GM18873 (cell line): Measurements from ENCODE around the gene RMI2.

Source experiments
- ATAC-seq: cut with Tn5 transposase; IDR thresholded peaks from one replicate; pipeline ENCODE4 v1.9.1; 2021; ENCODE audit warnings: mild to moderate bottlenecking, moderate library complexity, moderate number of reproducible peaks; ENCODE audit not compliant: unreplicated experiment, low FRiP score

RMI2 gene

DNA sequence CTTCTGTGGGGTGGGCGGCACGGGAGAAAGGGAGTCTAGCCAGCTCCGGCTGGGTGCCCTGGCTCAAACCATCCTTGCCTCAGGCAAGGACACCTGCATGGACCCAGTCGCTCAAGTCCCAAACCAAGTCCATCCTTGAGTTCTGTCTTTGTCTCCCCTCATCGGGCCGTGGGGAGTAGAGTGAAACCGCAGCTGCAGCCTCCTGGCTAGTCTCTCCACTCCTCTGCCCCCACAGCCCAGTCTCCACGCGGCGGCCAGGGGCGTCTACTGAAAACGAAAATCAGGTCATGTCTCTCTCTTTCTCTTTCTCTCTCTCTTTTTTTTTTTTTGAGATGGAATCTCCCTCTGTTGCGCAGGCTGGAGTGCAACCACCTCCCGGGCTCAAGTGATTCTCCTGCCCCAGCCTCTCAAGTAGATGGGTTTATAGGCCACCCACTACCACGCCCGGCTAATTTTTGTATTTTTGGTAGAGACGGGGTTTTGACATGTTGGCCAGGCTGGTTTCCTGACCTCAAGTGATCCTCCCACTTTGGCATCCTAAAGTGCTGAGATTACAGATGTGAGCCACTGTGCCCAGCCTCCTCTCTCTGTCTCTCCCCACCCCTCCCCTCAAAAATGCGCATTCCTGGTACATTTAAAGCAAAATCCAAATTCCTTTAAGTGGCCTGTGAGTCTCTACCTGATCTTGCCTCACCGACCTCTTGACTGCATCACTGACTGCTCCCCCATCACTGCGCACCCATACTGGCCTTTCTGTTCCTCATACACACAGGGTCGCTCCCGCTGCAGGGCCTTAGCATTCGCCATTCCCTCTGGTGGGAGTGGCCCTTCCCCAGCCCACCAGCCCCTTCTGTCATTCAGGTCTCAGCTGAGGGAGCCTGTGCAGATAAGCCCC lies 17.7 kb upstream of the RMI2 start:
- no peak for ATAC-seq

DNA sequence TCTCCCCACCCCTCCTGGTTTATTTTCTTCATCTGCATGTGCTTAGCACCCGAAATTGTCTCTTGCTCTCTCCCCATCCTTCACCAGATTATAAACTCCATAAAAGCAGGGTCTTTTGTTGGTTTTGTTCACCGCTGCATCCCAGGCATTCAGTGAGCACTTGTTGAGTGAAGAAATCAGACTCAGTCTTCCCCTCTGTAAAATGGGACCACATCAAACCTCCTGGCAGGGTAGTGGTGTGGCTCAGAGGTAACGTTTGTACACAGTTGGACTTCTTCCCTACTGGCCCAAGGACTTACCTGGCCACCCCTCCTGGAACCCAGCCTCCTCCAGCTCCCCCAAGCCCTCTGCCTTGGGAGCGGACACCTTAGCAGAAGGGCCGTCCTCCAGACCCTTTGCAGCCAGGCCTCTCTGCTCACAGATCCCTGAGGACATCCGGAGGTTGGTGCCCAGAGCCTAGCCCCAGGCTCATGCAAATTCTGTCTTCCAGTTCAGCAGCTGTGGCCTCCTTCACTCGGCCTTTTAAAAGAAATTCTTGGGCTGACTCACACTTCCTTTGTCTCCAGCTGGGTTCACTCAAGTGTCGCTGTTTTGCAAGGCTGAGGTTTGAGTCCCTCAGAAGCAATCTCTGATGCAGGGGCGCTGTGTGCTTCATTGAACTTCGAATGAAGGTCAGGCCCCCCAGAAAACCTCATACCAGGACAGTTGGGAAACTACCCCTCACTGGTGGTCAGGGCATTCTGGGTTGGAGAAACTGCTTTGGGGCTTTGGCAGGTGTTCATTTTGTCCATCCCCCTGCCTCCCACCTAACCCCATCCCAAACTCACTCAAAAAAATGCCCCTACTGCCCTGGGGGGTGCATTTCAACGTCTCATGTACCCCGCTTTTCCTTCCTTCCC lies 16.8 kb upstream of the RMI2 start:
- ATAC-seq, result peak; percentile 64

DNA sequence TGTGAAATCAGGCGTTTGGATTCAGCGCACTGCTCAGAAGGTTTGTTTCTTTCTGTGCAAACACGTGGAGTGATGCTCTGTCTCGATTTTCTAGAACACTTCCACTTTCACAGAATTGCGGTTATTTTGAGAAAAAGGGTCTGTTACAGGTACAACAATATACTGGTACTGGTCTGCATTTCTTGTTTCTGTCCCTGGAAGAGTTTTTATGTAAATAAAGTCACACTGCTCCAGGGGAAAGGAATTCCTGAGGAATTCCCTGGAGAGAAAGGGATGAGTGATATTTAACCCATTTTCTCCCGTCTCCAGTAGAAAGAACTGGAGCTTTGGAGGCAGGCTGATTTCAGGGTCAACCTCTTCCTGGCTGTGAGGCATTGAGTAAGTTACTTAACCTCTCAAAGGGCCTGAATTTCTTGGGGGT lies 16.2 kb upstream of the RMI2 start:
- peak; percentile 11 for ATAC-seq

DNA sequence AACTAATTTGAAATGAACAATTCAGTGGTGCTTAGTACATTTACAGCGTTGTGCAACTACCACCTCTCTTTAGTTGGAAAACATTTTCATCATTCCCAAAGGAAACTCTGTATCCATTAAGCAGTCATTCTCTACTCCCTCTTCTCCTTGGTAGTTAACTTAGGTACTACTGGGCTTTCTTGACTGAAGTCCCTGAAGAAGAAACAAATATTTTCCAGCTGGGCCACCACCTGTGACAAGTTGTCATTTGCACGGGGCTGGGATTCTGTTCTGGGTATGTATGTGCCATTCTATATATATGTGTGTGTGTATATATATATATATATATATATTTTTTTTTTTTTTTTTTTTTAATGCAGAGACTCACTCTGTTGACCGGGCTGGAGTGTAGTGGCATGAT lies 15.4 kb upstream of the RMI2 start:
- no peak for ATAC-seq

DNA sequence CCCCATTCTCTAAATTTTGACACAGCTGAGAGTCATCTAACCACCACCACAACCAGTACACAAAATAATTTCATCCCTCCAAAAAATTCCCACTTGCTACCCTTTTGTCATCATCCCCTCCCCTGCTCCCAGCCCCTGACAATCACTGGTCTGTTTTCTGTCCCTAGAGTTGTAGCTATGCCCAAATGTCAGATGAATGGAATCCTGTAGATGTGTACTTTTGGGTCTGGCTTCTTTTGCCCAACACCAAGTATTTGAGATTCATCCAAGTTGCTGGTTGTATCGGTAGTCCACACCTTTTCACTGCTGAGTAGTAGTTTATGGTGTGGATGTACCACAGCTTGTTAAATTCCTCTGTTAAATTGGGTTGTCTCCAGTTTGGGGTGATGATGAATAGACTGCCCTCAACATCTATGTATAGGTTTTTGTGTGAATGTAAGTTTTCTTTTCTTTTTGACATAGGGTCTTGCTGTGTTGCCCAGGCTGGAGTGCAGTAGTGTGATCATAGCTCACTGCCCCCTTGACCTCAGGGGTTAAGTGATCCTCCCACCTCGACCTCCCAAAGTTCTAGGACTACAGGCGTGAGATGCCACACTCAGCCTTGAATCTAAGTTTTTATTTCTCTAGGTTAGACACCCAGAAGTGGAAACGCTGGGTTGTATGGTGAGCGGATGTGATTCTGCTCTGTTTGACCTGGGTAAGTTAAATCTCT lies 14.6 kb upstream of the RMI2 start:
- ATAC-seq, result no peak

DNA sequence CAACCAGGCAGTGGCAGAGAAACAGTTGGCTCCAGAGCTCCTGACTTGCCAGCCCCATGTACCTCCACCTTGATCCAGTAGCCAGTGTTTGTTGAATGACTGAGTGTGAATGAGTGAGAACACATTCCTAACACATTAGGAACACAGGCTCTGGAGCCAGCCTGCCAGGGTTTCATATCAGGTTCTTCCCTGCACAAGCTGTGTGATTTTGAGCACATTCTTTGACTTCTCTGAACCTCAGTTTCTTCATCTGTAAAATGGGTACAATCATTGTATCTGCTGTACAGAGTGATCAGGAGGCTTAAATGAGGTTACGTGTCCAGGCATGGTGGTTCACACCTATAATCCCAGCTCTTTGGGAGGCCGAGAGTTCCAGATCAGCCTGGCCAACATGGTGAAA lies 13.3 kb upstream of the RMI2 start:
- ATAC-seq, result no peak

DNA sequence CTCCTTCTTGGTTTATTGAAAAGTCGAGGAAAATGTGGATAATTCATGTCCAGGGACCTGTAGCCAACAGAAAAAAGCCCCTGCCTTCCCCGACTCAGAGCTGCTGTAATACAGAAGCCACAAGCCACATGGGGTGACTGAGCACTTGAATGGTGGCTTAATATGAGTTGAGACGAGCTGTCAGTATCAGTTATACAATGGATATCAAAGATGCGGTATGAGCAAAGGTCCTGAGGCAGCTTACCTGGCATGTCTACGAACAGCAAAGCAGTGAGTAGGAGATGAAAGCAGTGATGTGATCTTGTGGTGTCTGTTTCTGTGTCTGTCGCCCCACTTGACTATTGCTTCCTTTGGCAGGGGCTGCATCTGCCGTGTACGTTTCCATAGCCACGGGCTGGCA lies 12.2 kb upstream of the RMI2 start:
- ATAC-seq, result no peak

DNA sequence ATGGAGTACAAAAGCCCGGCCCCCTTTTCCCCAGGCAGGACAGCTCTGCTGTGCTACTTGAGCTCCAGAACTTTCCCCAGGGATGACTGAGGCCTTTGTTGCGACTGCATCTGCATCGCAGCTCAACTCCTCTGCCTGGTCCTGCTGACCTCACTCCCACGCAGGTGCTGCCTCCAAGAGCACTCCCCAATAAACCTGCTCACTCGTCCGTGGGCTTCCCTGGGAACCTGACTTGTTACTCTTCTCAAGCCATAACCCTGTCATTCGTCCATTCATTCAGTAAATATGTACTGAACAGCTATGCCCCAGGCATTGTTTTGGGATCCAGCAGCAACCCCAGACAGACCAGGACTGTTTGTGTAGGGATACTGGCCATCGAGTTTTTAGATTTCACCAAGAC lies 11.6 kb upstream of the RMI2 start:
- no peak for ATAC-seq

DNA sequence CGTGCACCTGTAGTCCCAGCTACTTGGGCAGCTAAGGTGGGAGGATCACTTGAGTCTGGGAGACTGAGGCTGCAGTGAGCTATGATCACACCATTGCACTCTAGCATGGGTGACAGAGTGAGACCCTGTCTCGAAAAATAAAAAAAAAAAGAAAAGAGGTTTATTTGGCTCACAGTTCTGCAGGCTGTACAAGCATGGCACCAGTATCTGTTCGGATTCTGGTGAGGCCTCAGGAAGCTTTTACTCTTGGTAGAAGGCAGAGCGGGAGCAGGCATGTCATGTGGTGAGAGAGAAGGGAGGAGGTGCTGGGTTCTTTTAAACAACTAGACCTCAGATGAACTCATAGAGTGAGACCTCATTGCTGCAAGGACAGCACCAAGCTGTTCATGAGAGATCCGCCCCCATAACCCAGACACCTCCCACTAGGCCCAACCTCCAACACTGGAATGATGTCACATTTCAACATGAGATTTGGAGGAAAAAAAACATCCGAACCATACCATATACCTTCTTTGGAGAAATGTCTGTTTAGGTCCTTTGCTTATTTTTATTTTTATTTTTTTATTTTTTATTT lies 10.3 kb upstream of the RMI2 start:
- ATAC-seq, result no peak

DNA sequence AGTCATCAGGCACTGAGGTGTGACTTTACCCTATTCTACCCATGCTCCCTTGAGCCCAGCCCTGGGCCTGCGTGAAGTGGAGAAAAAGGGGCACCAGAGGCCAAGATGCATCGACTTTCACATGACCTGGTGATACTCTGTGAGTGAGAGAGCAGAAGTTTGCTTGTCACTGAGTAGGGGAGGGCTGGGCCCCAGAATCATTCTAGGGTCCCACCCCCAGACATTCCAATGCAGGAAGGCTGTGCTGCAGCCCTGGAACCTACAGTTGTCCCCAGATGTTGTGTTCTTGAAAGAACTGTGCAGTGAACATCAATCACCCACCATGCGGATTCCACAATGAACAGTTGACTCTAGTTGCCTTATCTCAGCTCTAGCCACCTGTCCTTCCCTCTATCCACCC lies 6.2 kb upstream of the RMI2 start:
- ATAC-seq, result no peak

DNA sequence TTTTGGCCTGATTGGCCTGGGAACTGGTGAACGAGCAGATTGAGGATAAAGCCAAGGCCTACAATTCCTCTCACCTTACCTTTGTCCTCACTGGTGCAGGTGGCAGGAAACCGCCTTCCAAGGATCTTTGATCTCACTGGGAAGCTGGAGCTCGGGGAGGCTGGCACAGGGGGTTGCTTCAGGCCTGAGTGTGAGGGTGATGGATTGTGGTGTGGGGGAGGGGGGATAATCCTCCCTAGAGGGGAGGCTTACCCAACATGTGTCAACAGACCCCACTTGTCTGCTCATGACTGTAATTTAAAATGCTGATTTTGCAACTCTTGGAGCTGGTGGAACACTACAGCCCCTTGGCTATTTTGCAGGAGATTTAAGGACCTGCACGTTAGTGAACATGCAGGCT lies 4.5 kb upstream of the RMI2 start:
- no peak for ATAC-seq

DNA sequence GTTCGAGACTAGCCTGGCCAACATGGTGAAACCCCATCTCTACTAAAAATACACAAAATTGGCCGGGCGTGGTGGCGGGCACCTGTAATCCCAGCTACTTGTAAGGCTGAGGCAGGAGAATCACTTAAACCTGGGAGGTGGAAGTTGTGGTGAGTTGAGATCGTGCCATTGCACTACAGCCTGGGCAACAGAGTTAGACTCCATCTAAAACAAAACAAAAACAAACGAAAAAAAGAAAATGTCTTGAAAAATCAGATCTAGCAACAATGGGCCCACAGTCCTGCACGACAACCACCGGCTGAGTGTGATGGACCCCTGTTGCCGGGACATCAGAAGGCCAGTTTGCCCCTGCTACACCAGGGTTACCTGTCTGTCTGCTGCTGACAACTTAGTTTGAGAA lies 3.9 kb upstream of the RMI2 start:
- no peak for ATAC-seq

DNA sequence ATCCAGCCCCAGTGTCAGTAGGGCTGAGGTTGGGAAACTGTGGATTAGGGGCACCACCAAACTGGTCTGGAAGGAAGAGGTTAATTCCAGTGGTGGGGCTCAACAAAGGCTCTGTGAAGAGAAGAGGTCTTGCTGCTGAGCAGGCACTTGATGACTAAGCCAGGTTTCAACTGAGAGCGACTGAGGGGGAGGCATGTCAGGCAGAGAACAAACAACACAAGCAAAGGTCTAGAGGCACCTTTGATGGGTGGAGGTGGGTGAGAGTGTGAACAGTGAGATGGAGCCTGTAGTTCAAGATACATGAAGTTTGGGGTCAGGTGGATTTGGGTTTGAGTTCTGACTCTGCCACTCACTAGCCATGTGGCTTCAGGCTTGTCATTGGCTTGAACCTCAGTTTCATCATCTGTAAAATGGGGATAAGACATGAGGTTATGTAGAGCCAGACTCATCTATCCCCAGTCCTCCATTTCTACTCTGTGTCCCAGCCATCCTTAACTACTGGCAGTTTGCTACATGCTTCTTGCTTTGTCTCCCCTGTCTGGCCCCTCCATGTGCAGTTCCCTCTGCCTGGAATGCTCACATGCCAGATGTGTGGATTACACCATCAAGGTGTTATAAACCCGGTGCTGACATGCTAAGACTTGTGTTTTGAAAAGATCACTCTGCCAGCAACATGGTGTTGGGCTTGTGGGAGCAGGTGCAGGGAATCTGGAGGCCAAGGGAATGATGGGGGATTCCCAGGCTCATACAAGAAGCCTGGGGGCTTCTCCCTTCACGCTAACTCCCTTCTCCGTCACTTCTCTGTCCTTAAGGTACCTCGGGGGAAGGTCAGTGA lies 3.0 kb upstream of the RMI2 start:
- ATAC-seq, result no peak

DNA sequence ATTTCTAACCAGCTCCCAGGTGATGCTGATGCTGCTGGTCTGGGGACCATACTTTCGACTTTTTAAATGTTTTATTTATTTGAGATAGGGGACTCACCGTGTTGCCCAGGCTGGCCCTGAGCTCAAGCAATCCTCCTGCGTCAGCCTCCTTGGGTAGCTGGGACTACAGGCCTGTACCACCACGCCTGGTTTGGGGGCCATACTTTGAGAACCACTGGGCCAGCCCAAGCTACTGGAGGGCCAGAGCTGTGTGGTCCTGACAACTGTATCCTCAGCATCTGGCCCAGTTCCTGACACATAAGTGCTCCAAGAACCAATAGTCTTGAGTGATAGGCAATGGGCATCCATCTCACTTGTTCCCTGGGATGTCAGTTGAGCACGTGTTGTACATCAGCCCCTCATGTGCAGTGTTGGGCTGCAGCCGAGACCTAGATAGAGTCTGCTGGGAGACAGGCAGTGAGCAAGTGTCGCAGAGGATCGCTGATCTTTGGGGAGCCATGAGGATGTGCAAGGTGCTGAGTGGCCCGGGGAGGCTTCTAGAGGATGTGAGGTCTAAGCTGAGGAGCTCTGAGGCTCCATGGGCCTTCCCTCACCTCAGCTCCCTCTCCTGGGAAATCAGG lies 1.6 kb downstream of the RMI2 start:
- no peak for ATAC-seq

DNA sequence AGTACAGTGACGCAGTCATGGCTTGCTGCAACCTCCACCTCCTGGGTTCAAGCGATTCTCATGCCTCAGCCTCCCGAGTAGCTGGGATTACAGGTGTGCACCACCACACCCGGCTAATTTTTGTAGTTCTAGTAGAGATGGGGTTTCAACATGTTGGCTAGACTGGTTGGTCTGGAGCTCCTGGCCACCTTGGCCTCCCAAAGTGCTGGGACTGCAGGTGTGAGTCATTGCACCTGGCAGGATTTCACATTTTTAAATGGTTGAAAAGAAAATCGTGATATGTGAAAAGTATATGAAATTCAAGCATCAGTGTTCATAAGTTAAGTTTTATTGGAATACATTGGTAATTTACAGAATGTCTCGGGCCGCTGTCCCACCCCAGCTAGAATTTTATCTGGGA lies 2.6 kb downstream of the RMI2 start:
- ATAC-seq, result no peak

DNA sequence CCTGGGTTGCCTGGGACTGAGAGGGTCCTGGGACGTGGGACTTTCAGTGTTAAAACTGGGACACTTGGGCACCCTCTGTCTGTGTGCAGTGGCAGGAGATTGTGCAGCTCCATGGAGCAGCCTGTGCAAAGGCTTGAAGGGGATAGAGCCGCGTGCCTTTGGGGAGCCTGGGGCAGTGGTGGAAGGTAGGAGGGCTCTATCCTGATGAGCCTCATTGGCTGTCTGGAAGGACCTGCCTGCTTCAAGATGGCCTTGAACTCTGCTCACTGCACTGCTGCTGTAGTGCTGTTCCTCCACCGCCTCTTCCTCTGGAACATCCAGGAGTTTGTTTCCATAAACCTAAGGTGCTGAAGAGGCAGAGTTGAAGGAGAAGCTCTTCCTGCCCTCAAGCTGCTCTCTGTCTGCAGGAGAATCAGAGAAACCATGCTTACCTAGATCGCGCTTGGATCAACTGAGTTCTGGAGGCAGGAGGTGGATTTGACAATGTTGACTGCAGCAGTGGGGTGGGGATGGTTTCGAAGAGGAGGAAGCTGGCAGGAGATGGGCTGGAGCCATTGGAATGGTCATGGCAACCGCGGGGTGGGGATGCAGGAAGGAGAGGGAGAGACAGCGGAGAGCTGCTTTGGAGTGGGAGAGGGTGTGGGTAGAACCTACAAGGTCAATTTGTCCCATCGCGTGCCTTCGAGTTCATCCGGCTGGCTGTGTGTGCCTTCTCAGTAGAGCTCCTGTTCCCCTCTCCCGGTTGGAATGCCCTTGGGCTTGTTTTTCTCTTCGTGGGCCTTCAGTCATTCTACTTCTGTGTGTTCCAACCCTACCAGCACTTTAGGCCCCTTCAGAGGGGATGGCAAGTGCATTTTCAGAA lies 3.7 kb downstream of the RMI2 start:
- ATAC-seq, result no peak

DNA sequence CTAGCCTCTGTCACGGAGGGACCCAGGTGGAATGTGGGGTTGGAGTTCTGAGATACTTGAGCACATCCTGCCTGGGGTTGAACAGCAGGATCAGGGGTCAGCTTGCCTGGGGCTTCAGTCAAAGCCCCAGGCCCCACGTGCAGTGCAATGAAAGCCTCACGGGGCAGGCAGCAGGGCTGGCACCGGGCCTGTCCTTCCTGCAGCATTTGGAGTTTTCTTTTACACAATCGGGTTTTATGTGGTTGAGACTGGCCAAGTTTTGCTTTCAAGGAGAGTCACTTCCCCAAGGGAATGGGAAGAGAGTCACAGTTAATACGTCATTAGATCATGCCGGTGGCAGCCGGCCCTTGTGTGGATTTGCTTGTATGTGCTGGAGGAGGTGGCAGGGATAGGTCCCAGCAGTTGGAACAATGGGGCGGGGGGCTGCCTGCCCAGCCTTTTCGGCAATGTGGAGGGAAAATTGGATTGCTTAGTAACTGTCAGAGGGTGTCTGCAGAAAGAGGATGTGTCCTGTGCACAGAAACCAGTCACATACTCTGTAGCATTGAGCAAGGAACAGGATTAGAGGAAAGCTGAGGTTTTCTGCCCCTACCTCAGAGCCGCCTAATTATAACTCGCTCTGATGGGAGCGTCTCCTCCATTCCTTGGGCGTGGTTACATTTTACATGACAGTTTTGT lies 4.5 kb downstream of the RMI2 start:
- no peak for ATAC-seq

DNA sequence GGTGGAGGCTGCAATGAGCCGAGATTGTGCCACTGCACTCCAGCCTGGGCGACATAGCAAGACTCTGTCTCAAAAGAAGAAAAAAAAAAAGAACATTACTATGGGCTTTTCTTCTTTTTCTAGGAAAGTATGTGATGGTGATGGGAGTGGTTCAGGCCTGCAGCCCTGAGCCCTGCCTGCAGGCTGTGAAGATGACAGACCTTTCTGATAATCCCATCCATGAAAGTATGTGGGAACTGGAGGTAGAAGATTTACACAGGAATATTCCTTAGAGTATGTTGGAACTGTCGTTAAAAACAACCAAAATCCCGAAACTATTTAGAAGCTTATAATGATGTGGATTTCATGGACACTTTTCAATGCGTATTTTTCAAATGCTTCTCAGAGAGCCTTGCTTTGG lies 5.3 kb downstream of the RMI2 start:
- no peak for ATAC-seq
